H1 (cell line): Measurements from ENCODE around the gene PIK3R4. TPM values are rescaled to one million over a fixed set of nuclear protein-coding genes. Genes with fewer than 3 reads are reported as not detected.

ENCODE experiments used
- CTCF ChIA-PET: fragments of 300-600 bp; sonication (Branson Sonifier 250); formaldehyde crosslinking; loops from one replicate; lab custom pipeline; 2021; ENCODE audit not compliant: partially characterized antibody; lab: Charles Lee
- POLR2A ChIA-PET: fragments of 300-600 bp; sonication (Branson Sonifier 250); formaldehyde crosslinking; loops from one replicate; lab custom pipeline; 2021; ENCODE audit warnings: inconsistent platforms; ENCODE audit not compliant: partially characterized antibody; lab: Charles Lee
- DNase-seq, 2 experiments: peaks; one replicate each; pipeline versions ENCODE4 v3.0.0 to v3.0.0-alpha.2; 2010 to 2022; ENCODE audit warnings: low spot score in 2 of 2, low read depth in 1 of 2, mixed read lengths in 1 of 2
- FAIRE-seq: peaks from 2 replicates; lab custom pipeline; 2011; peaks lifted over from hg19 to GRCh38; lab: Jason Lieb, UNC
- H2AFZ ChIP-seq: 2 replicates; pipeline ENCODE4 v1.8.1; 2012; ENCODE audit warnings: low read length, inconsistent platforms
- H2AK5ac ChIP-seq: 2 replicates; pipeline ENCODE4 v1.6.1; 2013; ENCODE audit warnings: low read depth, low read length
- H2BK120ac ChIP-seq: replicated peaks from 2 replicates; pipeline ENCODE3; 2013; ENCODE audit warnings: low read depth, low read length, inconsistent platforms
- H2BK12ac ChIP-seq: 2 replicates; pipeline ENCODE4 v1.6.1; 2013; ENCODE audit warnings: low read depth, low read length
- H2BK15ac ChIP-seq: 2 replicates; pipeline ENCODE4 v1.6.1; 2013; ENCODE audit warnings: low read length
- H2BK20ac ChIP-seq: 2 replicates; pipeline ENCODE4 v1.6.1; 2013; ENCODE audit warnings: low read length
- H2BK5ac ChIP-seq: 2 replicates; pipeline ENCODE4 v1.6.1; 2013; ENCODE audit warnings: low read depth, low read length
- H3K14ac ChIP-seq: 2 replicates; pipeline ENCODE4 v1.6.1; 2013; ENCODE audit warnings: inconsistent platforms; ENCODE audit not compliant: insufficient read length
- H3K18ac ChIP-seq: 2 replicates; pipeline ENCODE4 v1.6.1; 2013; ENCODE audit warnings: low read length; ENCODE audit errors: extremely low read depth
- H3K23ac ChIP-seq: 2 replicates; pipeline ENCODE4 v1.6.1; 2013; ENCODE audit warnings: inconsistent platforms; ENCODE audit not compliant: insufficient read length
- H3K23me2 ChIP-seq: 2 replicates; pipeline ENCODE4 v1.6.1; 2013; ENCODE audit warnings: low read depth, low read length
- H3K27ac ChIP-seq: 2 replicates; pipeline ENCODE4 v1.6.1; 2011; ENCODE audit warnings: low read depth, low read length, inconsistent platforms
- H3K27me3 ChIP-seq, 4 experiments: replicated peaks in 1 of 4; 1 replicate in 1 of 4; 2 replicates in 3 of 4; pipeline versions ENCODE4 v1.6.1 to v1.8.1; 2011 to 2013; ENCODE audit warnings: low read length in 3 of 4, mild to moderate bottlenecking in 3 of 4, inconsistent platforms in 2 of 4, mixed read lengths in 2 of 4, moderate library complexity in 1 of 4; ENCODE audit not compliant: control insufficient read depth in 3 of 4, insufficient read depth in 3 of 4; ENCODE audit errors: extremely low read depth in 1 of 4
- H3K36me3 ChIP-seq, 4 experiments: 2 replicates each; pipeline versions ENCODE4 v1.6.1 to v1.8.1; 2011 to 2013; ENCODE audit warnings: mild to moderate bottlenecking in 4 of 4, low read length in 3 of 4, moderate library complexity in 2 of 4, control low read depth in 1 of 4, inconsistent platforms in 1 of 4; ENCODE audit not compliant: insufficient read depth in 4 of 4, control insufficient read depth in 2 of 4
- H3K4ac ChIP-seq: replicated peaks from 2 replicates; pipeline ENCODE3; 2013; ENCODE audit warnings: low read length, low read depth, mixed read lengths, inconsistent platforms; ENCODE audit not compliant: insufficient read length
- H3K4me1 ChIP-seq, 4 experiments: replicated peaks in 1 of 4; 1 replicate in 1 of 4; 2 replicates in 3 of 4; pipeline versions ENCODE4 v1.6.1 to v1.8.1; 2011 to 2013; ENCODE audit warnings: low read length in 3 of 4, inconsistent platforms in 2 of 4, mixed read lengths in 1 of 4; ENCODE audit not compliant: insufficient read depth in 4 of 4, control insufficient read depth in 3 of 4
- H3K4me2 ChIP-seq, 2 experiments: 2 replicates each; pipeline versions ENCODE4 v1.6.1 to v1.8.1; 2011 to 2013; ENCODE audit warnings: low read depth in 2 of 2, low read length in 2 of 2, control low read depth in 1 of 2, inconsistent platforms in 1 of 2, mild to moderate bottlenecking in 1 of 2; ENCODE audit not compliant: insufficient read depth in 1 of 2
- H3K4me3 ChIP-seq, 4 experiments: fragments of 200-600, 300-600 bp in 1 of 4; sonication (generic), shearing (Covaris generic), sonication (Bioruptor Twin) in 1 of 4; 2 replicates each; pipeline versions ENCODE4 v1.5.1 to v1.8.1; 2011 to 2016; ENCODE audit warnings: low read length in 4 of 4, low read depth in 3 of 4, control low read depth in 2 of 4, inconsistent platforms in 2 of 4, mild to moderate bottlenecking in 2 of 4, mixed read lengths in 1 of 4, moderate library complexity in 1 of 4; ENCODE audit not compliant: insufficient read depth in 2 of 4; ENCODE audit errors: extremely low read depth in 1 of 4
- H3K56ac ChIP-seq: replicated peaks from 2 replicates; pipeline ENCODE3; 2013; ENCODE audit warnings: low read depth, mild to moderate bottlenecking, mixed read lengths, low read length, inconsistent platforms; ENCODE audit not compliant: insufficient read length
- H3K79me1 ChIP-seq: 2 replicates; pipeline ENCODE4 v1.6.1; 2013; ENCODE audit warnings: low read depth, low read length, control low read depth
- H3K79me2 ChIP-seq, 2 experiments: 2 replicates each; pipeline versions ENCODE4 v1.6.1 to v1.8.1; 2012 to 2013; ENCODE audit warnings: low read length in 2 of 2, mild to moderate bottlenecking in 2 of 2, inconsistent platforms in 1 of 2; ENCODE audit not compliant: insufficient read depth in 2 of 2, control insufficient read depth in 1 of 2
- H3K9ac ChIP-seq, 4 experiments: replicated peaks in 1 of 4; 1 replicate in 1 of 4; 2 replicates in 3 of 4; pipeline versions ENCODE4 v1.6.1 to v1.8.1; 2011 to 2013; ENCODE audit warnings: low read depth in 3 of 4, low read length in 3 of 4, control low read depth in 2 of 4, mild to moderate bottlenecking in 2 of 4, moderate library complexity in 2 of 4, inconsistent platforms in 1 of 4; ENCODE audit errors: extremely low read depth in 1 of 4
- H3K9me3 ChIP-seq, 2 experiments: 2 replicates each; pipeline versions ENCODE4 v1.6.1 to v1.8.1; 2012 to 2013; ENCODE audit warnings: mild to moderate bottlenecking in 2 of 2, moderate library complexity in 2 of 2, control low read depth in 1 of 2, inconsistent platforms in 1 of 2, low read depth in 1 of 2, low read length in 1 of 2, mixed read lengths in 1 of 2; ENCODE audit not compliant: insufficient read depth in 2 of 2
- H4K20me1 ChIP-seq, 2 experiments: replicated peaks in 1 of 2; 2 replicates each; pipeline versions ENCODE3 to v1.8.1; 2011 to 2013; ENCODE audit warnings: inconsistent platforms in 2 of 2, low read length in 2 of 2, mild to moderate bottlenecking in 1 of 2; ENCODE audit not compliant: insufficient read depth in 2 of 2, control insufficient read depth in 1 of 2
- H4K5ac ChIP-seq: 2 replicates; pipeline ENCODE4 v1.6.1; 2013; ENCODE audit warnings: low read length, low read depth, mixed read lengths, inconsistent platforms; ENCODE audit not compliant: insufficient read length
- H4K8ac ChIP-seq: 2 replicates; pipeline ENCODE4 v1.8.0; 2013; ENCODE audit warnings: mild to moderate bottlenecking, moderate library complexity, low read length, inconsistent platforms; ENCODE audit not compliant: insufficient read depth; ENCODE audit errors: extremely low read depth
- H4K91ac ChIP-seq: replicated peaks from 2 replicates; pipeline ENCODE3; 2013; ENCODE audit warnings: low read length, mixed read lengths, inconsistent platforms; ENCODE audit not compliant: insufficient read length
- ATF2 ChIP-seq: IDR thresholded peaks from 2 replicates; pipeline ENCODE4 v1.6.1; 2012; ENCODE audit warnings: low read length, inconsistent platforms
- BACH1 ChIP-seq: IDR thresholded peaks from 2 replicates; pipeline ENCODE4 v1.6.1; 2012; ENCODE audit warnings: low read length, improper control_type of control experiment
- CBX8 ChIP-seq: fragments of 300-800, 300-1000 bp; sonication (generic); IDR thresholded peaks from 2 replicates; pipeline ENCODE4 v1.7.1; 2016; ENCODE audit warnings: low read depth, low read length, borderline replicate concordance
- EP300 ChIP-seq, 2 experiments: IDR thresholded peaks; 1 replicate in 1 of 2; 2 replicates in 1 of 2; pipeline ENCODE4 v1.6.1; 2011 to 2012; ENCODE audit warnings: low read depth in 2 of 2, low read length in 2 of 2, mild to moderate bottlenecking in 2 of 2, borderline replicate concordance in 1 of 2, inconsistent platforms in 1 of 2, moderate library complexity in 1 of 2
- EZH2 ChIP-seq: fragments of 200-600 bp; sonication (generic); IDR thresholded peaks from 2 replicates; pipeline ENCODE4 v1.7.1; 2012; ENCODE audit warnings: low read depth, mild to moderate bottlenecking, moderate library complexity, low read length, inconsistent platforms; ENCODE audit not compliant: severe bottlenecking
- KDM5A ChIP-seq: fragments of 200-600 bp; IDR thresholded peaks from 2 replicates; pipeline ENCODE4 v1.7.1; 2012; ENCODE audit warnings: mild to moderate bottlenecking, low read length, inconsistent platforms, mixed read lengths
- SP1 ChIP-seq: IDR thresholded peaks from 2 replicates; pipeline ENCODE4 v1.6.1; 2011; ENCODE audit warnings: low read depth, low read length
- TAF7 ChIP-seq: optimal IDR thresholded peaks from 2 replicates; pipeline ENCODE3; 2011; ENCODE audit warnings: low read depth, mild to moderate bottlenecking, inconsistent platforms, low read length, moderate library complexity, borderline replicate concordance
- USF2 ChIP-seq: IDR thresholded peaks from 2 replicates; pipeline ENCODE4 v1.6.1; 2011; ENCODE audit warnings: low read length, improper control_type of control experiment
- WGBS, 2 experiments: shearing (Covaris generic) in 1 of 2; methylation state at CpG; one replicate each; pipeline versions ENCODE4 v1.1.6 to v1.1.7; 2013 to 2015; ENCODE audit warnings: low lambda C conversion rate in 2 of 2, mixed read lengths in 2 of 2, inconsistent platforms in 1 of 2, low coverage in 1 of 2, missing lambda C conversion rate in 1 of 2; ENCODE audit not compliant: insufficient replicate concordance in 2 of 2, insufficient coverage in 1 of 2, insufficient read length in 1 of 2; ENCODE audit errors: extremely low coverage in 1 of 2, missing lambda C conversion rate in 1 of 2; 5-methylcytosine and 5-hydroxymethylcytosine counted together
- polyA plus RNA-seq, 7 experiments: library from polyadenylated mRNA; depleted of rRNA in 3 of 7; stranded (reverse) in 5 of 7; unstranded in 2 of 7; fragments of >200 nt in 5 of 7; fragments of 200-250 nt in 2 of 7; gene quantifications; 1 replicate in 5 of 7; 2 replicates in 1 of 7; 4 replicates in 1 of 7; pipeline versions ENCODE4 v1.2.1 to v1.2.3, GENCODE V29; 2011 to 2013; ENCODE audit warnings: missing spikeins in 2 of 7, mixed read lengths in 2 of 7
- total RNA-seq: library from RNA; stranded (reverse); fragmentation: NEBNext Ultra II Directional; extraction: Animal tissue kit (Norgen Biotek cat#: 25700); gene quantifications from 2 replicates; pipeline ENCODE4 v1.2.1, GENCODE V29; 2021

PIK3R4 gene
- total and polyA plus RNA-seq, 2 of the 8 experiments (the other 6 are each of a cell fraction or from before 2014, with no cell fraction given), result 43.8 to 87.4 TPM

- no peak overlapping the region for H2AFZ ChIP-seq
- CTCF ChIA-PET, result interaction anchor here (0.6 kb wide), 1 partner anchor 1988 kb away, joined by 4 read pairs; the partner anchor contains the start of gene UBA5
- H3K4me1 ChIP-seq, result no peaks in the 10 kb centered on the region
- no peak overlapping the region for H3K18ac ChIP-seq
- no peaks in the 10 kb centered on the region for H3K79me2 ChIP-seq
- H3K23ac ChIP-seq, result no peak overlapping the region
- H3K27ac ChIP-seq, result no peak overlapping the region
- no peaks in the 10 kb centered on the region for H3K27me3 ChIP-seq
- no peak for DNase-seq
- no peak overlapping the region for H2BK20ac ChIP-seq
- no peak overlapping the region for H2BK5ac ChIP-seq
- H3K56ac ChIP-seq, result no peak overlapping the region
- no peak overlapping the region for H2AK5ac ChIP-seq
- no peak overlapping the region for H2BK120ac ChIP-seq
- peaks cover 0 to 8% (median 4%) of the 10 kb centered on the region in 4 experiments; a peak in 3 of 8 replicates for H3K36me3 ChIP-seq
- no peaks in the 10 kb centered on the region for H3K23me2 ChIP-seq
- H4K5ac ChIP-seq, result no peak overlapping the region
- H3K9ac ChIP-seq, result peak overlapping the region in 1 of 4 experiments; percentile 34; a peak in 1 of 7 replicates
- H3K14ac ChIP-seq, result no peak overlapping the region
- H4K91ac ChIP-seq, result no peak overlapping the region
- POLR2A ChIA-PET, result interaction anchor here (0.6 to 1.7 kb wide), 3 partner anchors 8 to 347 kb away, joined by 3 to 7 read pairs (median 5); no protein-coding TSS in a partner anchor
- H3K4me2 ChIP-seq, result no peak overlapping the region
- H2BK12ac ChIP-seq, result no peak overlapping the region
- no peaks in the 10 kb centered on the region for H3K9me3 ChIP-seq
- WGBS, 2 experiments, result 92% methylated on average over 2 of the region's 2 CpGs; no CpG with 5 or more reads in 1 of the 2 experiments
- FAIRE-seq, result no peak
- H4K8ac ChIP-seq, result no peak overlapping the region
- H4K20me1 ChIP-seq, result no peaks in the 10 kb centered on the region
- no peaks in the 10 kb centered on the region for H3K79me1 ChIP-seq
- no peak overlapping the region for H3K4me3 ChIP-seq
- H2BK15ac ChIP-seq, result no peak overlapping the region
- H3K4ac ChIP-seq, result no peak overlapping the region
- TF ChIP-seq BACH1 (no peak), EP300 (IDR thresholded peaks at IDR 0.05; ENCODE audit: borderline replicate concordance in 1 of 2, low read depth in 2 of 2, low read length in 2 of 2) (no peak), TAF7 (no peak), SP1 (no peak), CBX8 (no peak), ATF2 (no peak), KDM5A (no peak), USF2 (no peak), EZH2 (no peak)
These were observed 74.9 kb downstream of the PIK3R4 start for GRCh38 chr3:130671545-130672312.
